Measurements from ENCODE around the gene DEFB118.

- TF ChIP-seq POLR2A (IDR thresholded peaks at IDR 0.05; ENCODE audit: low read depth, low read length) (no peak), TAF1 (IDR thresholded peaks at IDR 0.05; ENCODE audit: borderline replicate concordance, low read depth, low read length) (no peak)
Observed at GRCh38 chr20:31374346-31374745, 5.9 kb downstream of the DEFB118 start.
